IMR-90 (cell line): ENCODE results near the gene RPS15. TPM values are rescaled to one million over a fixed set of nuclear protein-coding genes. Genes with fewer than 3 reads are reported as not detected.

Source experiments
- ATAC-seq: fragments of 200-7000 bp; cut with Tn5 transposase; 2 replicates; pipeline ENCODE4 v1.9.1; 2020; ENCODE audit warnings: low read depth, mild to moderate bottlenecking, moderate library complexity
- BruUV-seq: library from RNA; stranded (reverse); fragments of 400-500 nt; replicated peaks from 2 replicates; lab custom pipeline; 2021; lab: Mats Ljungman, UMichigan
- CTCF ChIA-PET: fragments of 300-600 bp; formaldehyde crosslinking; extraction: SDS; loops from one replicate; lab custom pipeline; 2021; ENCODE audit warnings: antibody characterized with exemption; lab: Yijun Ruan, JAX
- POLR2A ChIA-PET: fragments of 300-600 bp; sonication (Branson Sonifier 250); formaldehyde crosslinking; loops from one replicate; lab custom pipeline; 2022; ENCODE audit warnings: antibody characterized with exemption; ENCODE audit not compliant: unreplicated experiment; lab: Charles Lee
- DNase-seq: peaks from one replicate; pipeline ENCODE4 v3.0.0; 2013
- H2AFZ ChIP-seq: replicated peaks from 2 replicates; pipeline ENCODE3; 2013; ENCODE audit warnings: low read length, mild to moderate bottlenecking; ENCODE audit not compliant: poor library complexity
- H2AK5ac ChIP-seq: 2 replicates; pipeline ENCODE4 v1.6.1; 2013; ENCODE audit warnings: low read depth, low read length, inconsistent platforms
- H2AK9ac ChIP-seq: replicated peaks from 2 replicates; pipeline ENCODE3; 2013; ENCODE audit warnings: mild to moderate bottlenecking, low read depth, low read length, moderate library complexity; ENCODE audit not compliant: poor library complexity
- H2BK120ac ChIP-seq: 2 replicates; pipeline ENCODE4 v1.6.1; 2013; ENCODE audit warnings: low read depth, low read length, inconsistent platforms
- H2BK15ac ChIP-seq: 3 replicates; pipeline ENCODE4 v1.6.1; 2013; ENCODE audit warnings: low read depth, low read length, inconsistent platforms
- H2BK20ac ChIP-seq: 2 replicates; pipeline ENCODE4 v1.6.1; 2013; ENCODE audit warnings: low read depth, mild to moderate bottlenecking, inconsistent platforms, low read length, moderate library complexity
- H2BK5ac ChIP-seq: 2 replicates; pipeline ENCODE4 v1.6.1; 2013; ENCODE audit warnings: mild to moderate bottlenecking, low read depth, low read length, inconsistent platforms; ENCODE audit not compliant: poor library complexity, severe bottlenecking
- H3K14ac ChIP-seq: replicated peaks from 2 replicates; pipeline ENCODE4 v1.6.1; 2013; ENCODE audit warnings: low read depth, low read length, inconsistent platforms
- H3K18ac ChIP-seq: 2 replicates; pipeline ENCODE4 v1.6.1; 2013; ENCODE audit warnings: low read depth, low read length, control low read depth
- H3K23ac ChIP-seq: 2 replicates; pipeline ENCODE4 v1.6.1; 2013; ENCODE audit warnings: low read depth, low read length, inconsistent platforms
- H3K27ac ChIP-seq: 2 replicates; pipeline ENCODE4 v1.5.1; 2013; ENCODE audit warnings: mild to moderate bottlenecking, control low read depth, low read length; ENCODE audit not compliant: insufficient read depth
- H3K27me3 ChIP-seq: 2 replicates; pipeline ENCODE4 v1.6.1; 2013; ENCODE audit warnings: low read length; ENCODE audit not compliant: control insufficient read depth, insufficient read depth
- H3K36me3 ChIP-seq: 2 replicates; pipeline ENCODE4 v1.6.1; 2013; ENCODE audit warnings: low read length, mixed read lengths; ENCODE audit not compliant: control insufficient read depth, insufficient read depth
- H3K4ac ChIP-seq: 2 replicates; pipeline ENCODE4 v1.6.1; 2013; ENCODE audit warnings: low read depth, low read length, inconsistent platforms
- H3K4me1 ChIP-seq: 2 replicates; pipeline ENCODE4 v1.6.1; 2013; ENCODE audit warnings: low read length, mixed read lengths; ENCODE audit not compliant: control insufficient read depth, insufficient read depth
- H3K4me2 ChIP-seq: 2 replicates; pipeline ENCODE4 v1.6.1; 2013; ENCODE audit warnings: low read depth, mild to moderate bottlenecking, control low read depth, low read length, moderate library complexity
- H3K4me3 ChIP-seq: 2 replicates; pipeline ENCODE4 v1.5.1; 2013; ENCODE audit warnings: low read depth, mild to moderate bottlenecking, control low read depth, low read length, moderate library complexity; ENCODE audit not compliant: insufficient read depth
- H3K56ac ChIP-seq: 2 replicates; pipeline ENCODE4 v1.6.1; 2013; ENCODE audit warnings: low read length, inconsistent platforms; ENCODE audit not compliant: insufficient read depth; ENCODE audit errors: extremely low read depth
- H3K79me1 ChIP-seq, 2 experiments: 2 replicates each; pipeline ENCODE4 v1.6.1; 2013; ENCODE audit warnings: low read length in 2 of 2, inconsistent platforms in 1 of 2, low read depth in 1 of 2
- H3K9ac ChIP-seq: 2 replicates; pipeline ENCODE4 v1.6.1; 2013; ENCODE audit warnings: low read depth, low read length, control low read depth
- H3K9me1 ChIP-seq: 2 replicates; pipeline ENCODE4 v1.6.1; 2013; ENCODE audit warnings: low read length, inconsistent platforms; ENCODE audit not compliant: insufficient read depth
- H3K9me3 ChIP-seq: 2 replicates; pipeline ENCODE4 v1.6.1; 2013; ENCODE audit warnings: low read length; ENCODE audit not compliant: control insufficient read depth, insufficient read depth
- H4K20me1 ChIP-seq: 2 replicates; pipeline ENCODE4 v1.6.1; 2013; ENCODE audit warnings: low read length, inconsistent platforms; ENCODE audit not compliant: insufficient read depth
- H4K5ac ChIP-seq: 2 replicates; pipeline ENCODE4 v1.6.1; 2013; ENCODE audit warnings: mild to moderate bottlenecking, low read depth, low read length, control low read depth
- H4K8ac ChIP-seq, 2 experiments: 2 replicates each; pipeline ENCODE4 v1.6.1; 2013; ENCODE audit warnings: low read depth in 2 of 2, low read length in 2 of 2, control low read depth in 1 of 2, inconsistent platforms in 1 of 2
- H4K91ac ChIP-seq: 2 replicates; pipeline ENCODE4 v1.6.1; 2013; ENCODE audit warnings: low read depth, low read length, inconsistent platforms; ENCODE audit not compliant: insufficient read depth
- CEBPB ChIP-seq: IDR thresholded peaks from 2 replicates; pipeline ENCODE4 v1.6.1; 2012; ENCODE audit warnings: low read depth, low read length, improper control_type of control experiment
- CHD1 ChIP-seq: IDR thresholded peaks from 2 replicates; pipeline ENCODE4 v1.6.1; 2012; ENCODE audit warnings: low read depth, low read length, improper control_type of control experiment
- MAFK ChIP-seq: IDR thresholded peaks from 2 replicates; pipeline ENCODE4 v1.6.1; 2012; ENCODE audit warnings: low read depth, low read length, improper control_type of control experiment
- MAZ ChIP-seq: IDR thresholded peaks from 2 replicates; pipeline ENCODE4 v1.6.1; 2012; ENCODE audit warnings: low read depth, mild to moderate bottlenecking, low read length, improper control_type of control experiment, moderate library complexity, borderline replicate concordance
- MXI1 ChIP-seq: IDR thresholded peaks from 2 replicates; pipeline ENCODE4 v1.6.1; 2012; ENCODE audit warnings: low read depth, mild to moderate bottlenecking, low read length, moderate library complexity, borderline replicate concordance
- NFE2L2 ChIP-seq: fragments of 150-350 bp; IDR thresholded peaks from 2 replicates; pipeline ENCODE4 v1.6.1; 2016; ENCODE audit warnings: low read depth, mild to moderate bottlenecking, low read length
- POLR2A ChIP-seq: IDR thresholded peaks from 2 replicates; pipeline ENCODE4 v1.6.1; 2012; ENCODE audit warnings: mild to moderate bottlenecking, low read depth, low read length
- RAD21 ChIP-seq: IDR thresholded peaks from 2 replicates; pipeline ENCODE4 v1.6.1; 2012; ENCODE audit warnings: low read length, improper control_type of control experiment
- RCOR1 ChIP-seq: IDR thresholded peaks from 2 replicates; pipeline ENCODE4 v1.6.1; 2012; ENCODE audit warnings: mild to moderate bottlenecking, low read length, improper control_type of control experiment; ENCODE audit not compliant: insufficient replicate concordance
- RFX5 ChIP-seq: IDR thresholded peaks from 2 replicates; pipeline ENCODE4 v1.8.0; 2012; ENCODE audit warnings: low read depth, mild to moderate bottlenecking, low read length, moderate library complexity
- WGBS, 2 experiments: methylation state at CpG; one replicate each; pipeline versions ENCODE4 v1.1.5 to v1.1.7; 2013; ENCODE audit warnings: missing lambda C conversion rate in 2 of 2; ENCODE audit not compliant: insufficient read length in 1 of 2; ENCODE audit errors: extremely low coverage in 2 of 2; 5-methylcytosine and 5-hydroxymethylcytosine counted together
- dilution Hi-C: fragments of 300-500 bp; cut with HindIII; formaldehyde crosslinking; loops from one replicate; pipeline ENCODE4 v1.14.3; 2018; ENCODE audit warnings: low sequenced_read_pairs; ENCODE audit not compliant: unreplicated experiment
- in situ Hi-C: fragments of 300-500 bp; cut with MboI; formaldehyde crosslinking; loops from 3 replicates; pipeline ENCODE4 v1.14.3; 2019; ENCODE audit warnings: low sequenced_read_pairs, inconsistent platforms, mixed read lengths
- intact Hi-C: fragments of 100-400 bp; cut with micrococcal nuclease; formaldehyde crosslinking; loops from 2 replicates; pipeline ENCODE4 v1.10.0; 2022
- polyA plus RNA-seq, 3 experiments: library from polyadenylated mRNA; depleted of rRNA; stranded (reverse); fragments of >200 nt; gene quantifications; 2 replicates each; pipeline ENCODE4 v1.2.3, GENCODE V29; 2012; ENCODE audit warnings: low replicate concordance in 1 of 3
- total RNA-seq: library from RNA; depleted of rRNA; stranded (reverse); fragments of >200 nt; gene quantifications from 2 replicates; pipeline ENCODE4 v1.2.3, GENCODE V29; 2012
- TF ChIP-seq, protein P1 (sequence below): fragments of 150-350 bp; IDR thresholded peaks from 2 replicates; pipeline ENCODE4 v1.6.1; 2016; ENCODE audit warnings: low read depth, mild to moderate bottlenecking, low read length, moderate library complexity, borderline replicate concordance

RPS15 gene
- total and polyA plus RNA-seq, 2 of the 4 experiments (the other 2 are of a cell fraction), result 1,179 to 1,855 TPM

- H4K8ac ChIP-seq, result no peak overlapping the region
- no peak overlapping the region for H3K4me3 ChIP-seq
- H3K9me1 ChIP-seq, result 0 out of 2 replicates have a peak, but pooled peaks cover 3% of the 10 kb centered on the region
- ATAC-seq, result no peak
- intact Hi-C loops, result no loop called here
- ChIA-PET CTCF (no interaction called here), POLR2A (no interaction called here)
- H3K27me3 ChIP-seq, result no peaks in the 10 kb centered on the region
- H2AK9ac ChIP-seq, result no peak overlapping the region
- no peaks in the 10 kb centered on the region for H3K4me1 ChIP-seq
- 91% methylated on average over 12 of the region's 42 CpGs; no CpG with 5 or more reads in 1 of the 2 experiments for WGBS, 2 experiments
- no peak overlapping the region for H2AK5ac ChIP-seq
- no peaks in the 10 kb centered on the region for H3K9me3 ChIP-seq
- peaks cover 66% of the 10 kb centered on the region for H4K20me1 ChIP-seq
- no peak overlapping the region for H4K91ac ChIP-seq
- no peak overlapping the region for H3K27ac ChIP-seq
- H3K23ac ChIP-seq, result no peak overlapping the region
- no peak overlapping the region for H3K56ac ChIP-seq
- no peak overlapping the region for H3K9ac ChIP-seq
- peaks cover 30 to 74% of the 10 kb centered on the region in 2 experiments for H3K79me1 ChIP-seq
- no peak for DNase-seq
- no peak overlapping the region for H2AFZ ChIP-seq
- H4K5ac ChIP-seq, result no peak overlapping the region
- no peak overlapping the region for H3K14ac ChIP-seq
- dilution Hi-C loops, result no loop called here
- TF ChIP-seq CHD1 (no peak), RFX5 (no peak), CEBPB (no peak), MAZ (no peak), NFE2L2 (no peak), MXI1 (no peak), RCOR1 (no peak), RAD21 (no peak), POLR2A (no peak), MAFK (no peak)
- TF ChIP-seq, protein P1, sequence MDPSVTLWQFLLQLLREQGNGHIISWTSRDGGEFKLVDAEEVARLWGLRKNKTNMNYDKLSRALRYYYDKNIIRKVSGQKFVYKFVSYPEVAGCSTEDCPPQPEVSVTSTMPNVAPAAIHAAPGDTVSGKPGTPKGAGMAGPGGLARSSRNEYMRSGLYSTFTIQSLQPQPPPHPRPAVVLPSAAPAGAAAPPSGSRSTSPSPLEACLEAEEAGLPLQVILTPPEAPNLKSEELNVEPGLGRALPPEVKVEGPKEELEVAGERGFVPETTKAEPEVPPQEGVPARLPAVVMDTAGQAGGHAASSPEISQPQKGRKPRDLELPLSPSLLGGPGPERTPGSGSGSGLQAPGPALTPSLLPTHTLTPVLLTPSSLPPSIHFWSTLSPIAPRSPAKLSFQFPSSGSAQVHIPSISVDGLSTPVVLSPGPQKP, result no peak
- in situ Hi-C loops, result no loop called here
- H2BK120ac ChIP-seq, result no peak overlapping the region
- peaks cover 76% of the 10 kb centered on the region for H3K36me3 ChIP-seq
- no peak overlapping the region for H2BK20ac ChIP-seq
- no peak overlapping the region for H2BK5ac ChIP-seq
- no peak overlapping the region for H3K4ac ChIP-seq
- no peak overlapping the region for H3K18ac ChIP-seq
- H3K4me2 ChIP-seq, result no peak overlapping the region
- no peak overlapping the region for H2BK15ac ChIP-seq
- BruUV-seq, result no TSS peak
Measured at GRCh38 chr19:1424192-1424955, 13.8 kb upstream of the RPS15 start.
